NCI-H774 (cell line): ENCODE data around the gene MRFAP1L1.
"Not testable (repeated sequence)": the region's sequence is repeated elsewhere in the genome, so short reads cannot be mapped to it uniquely, and the experiment has no call there.

Source experiments
- DNase-seq: peaks from one replicate; lab custom pipeline; 2025; lab: John Stamatoyannopoulos, UW

Gene MRFAP1L1

GRCh38 chr4:6688879-6689505 is 20.7 kb downstream of the MRFAP1L1 start:
- DNase-seq: no peak

GRCh38 chr4:6687947-6688878 is 21.5 kb downstream of the MRFAP1L1 start:
- DNase-seq: peak; percentile 25

GRCh38 chr4:6686104-6686787 is 23.4 kb downstream of the MRFAP1L1 start:
- DNase-seq: no peak

GRCh38 chr4:6684656-6685055 is 25.0 kb downstream of the MRFAP1L1 start:
- no peak for DNase-seq

GRCh38 chr4:6682862-6683590 is 26.6 kb downstream of the MRFAP1L1 start:
- DNase-seq: no peak

GRCh38 chr4:6681191-6681590 is 28.5 kb downstream of the MRFAP1L1 start:
- DNase-seq: no peak

GRCh38 chr4:6680372-6681034 is 29.2 kb downstream of the MRFAP1L1 start:
- no peak for DNase-seq

GRCh38 chr4:6676722-6677558 is 32.7 kb downstream of the MRFAP1L1 start:
- no peak for DNase-seq

GRCh38 chr4:6674500-6675149 is 35.0 kb downstream of the MRFAP1L1 start:
- DNase-seq: peak; percentile 11

GRCh38 chr4:6673660-6674499 is 35.8 kb downstream of the MRFAP1L1 start:
- DNase-seq: peak; percentile 91

GRCh38 chr4:6673191-6673659 is 36.4 kb downstream of the MRFAP1L1 start:
- DNase-seq: not testable (repeated sequence)

GRCh38 chr4:6672541-6673190 is 37.0 kb downstream of the MRFAP1L1 start:
- not testable (repeated sequence) for DNase-seq

GRCh38 chr4:6672131-6672530 is 37.5 kb downstream of the MRFAP1L1 start:
- DNase-seq: no peak

- DNase-seq: no peak
These were observed 38.0 kb downstream of the MRFAP1L1 start for GRCh38 chr4:6671648-6672047.

- DNase-seq: peak; percentile 59
These were observed 41.3 kb downstream of the MRFAP1L1 start for GRCh38 chr4:6668391-6668790.

- DNase-seq: no peak
These were observed 44.4 kb downstream of the MRFAP1L1 start for GRCh38 chr4:6665320-6665654.

GRCh38 chr4:6663596-6664393 is 45.9 kb downstream of the MRFAP1L1 start:
- no peak for DNase-seq

- DNase-seq: no peak
These were observed 47.1 kb downstream of the MRFAP1L1 start for GRCh38 chr4:6662591-6662990.
